Retinal pigment epithelial cell (primary cell): ENCODE data around the gene SSH2.
"Not testable (repeated sequence)": the region's sequence is repeated elsewhere in the genome, so short reads cannot be mapped to it uniquely, and the experiment has no call there.

Experiments
- DNase-seq: peaks from one replicate; pipeline ENCODE4 v3.0.0-alpha.2; 2010; ENCODE audit warnings: low read depth
- H3K4me3 ChIP-seq: 2 replicates; pipeline ENCODE4 v1.5.1; 2011; ENCODE audit warnings: mild to moderate bottlenecking, low read length, control low read depth, moderate library complexity
- CTCF ChIP-seq: conservative IDR thresholded peaks from 2 replicates; pipeline ENCODE4 v1.5.1; 2011; ENCODE audit warnings: low read depth, low read length, control low read depth, inconsistent platforms

Gene SSH2

GRCh38 chr17:29891131-29891530, 38.9 kb downstream of the SSH2 start:
- TF ChIP-seq CTCF: no peak
- DNase-seq: no peak
- no peak overlapping the region for H3K4me3 ChIP-seq

GRCh38 chr17:29885031-29885640, 44.9 kb downstream of the SSH2 start:
- DNase-seq: no peak
- TF ChIP-seq CTCF: no peak
- H3K4me3 ChIP-seq: no peak overlapping the region

- TF ChIP-seq CTCF: no peak
- no peak for DNase-seq
- H3K4me3 ChIP-seq: no peak overlapping the region
Measured at GRCh38 chr17:29883497-29883896, 46.5 kb downstream of the SSH2 start.

- no peak for TF ChIP-seq CTCF
- DNase-seq: no peak
- H3K4me3 ChIP-seq: no peak overlapping the region
Measured at GRCh38 chr17:29881256-29881655, 48.8 kb downstream of the SSH2 start.

DNA sequence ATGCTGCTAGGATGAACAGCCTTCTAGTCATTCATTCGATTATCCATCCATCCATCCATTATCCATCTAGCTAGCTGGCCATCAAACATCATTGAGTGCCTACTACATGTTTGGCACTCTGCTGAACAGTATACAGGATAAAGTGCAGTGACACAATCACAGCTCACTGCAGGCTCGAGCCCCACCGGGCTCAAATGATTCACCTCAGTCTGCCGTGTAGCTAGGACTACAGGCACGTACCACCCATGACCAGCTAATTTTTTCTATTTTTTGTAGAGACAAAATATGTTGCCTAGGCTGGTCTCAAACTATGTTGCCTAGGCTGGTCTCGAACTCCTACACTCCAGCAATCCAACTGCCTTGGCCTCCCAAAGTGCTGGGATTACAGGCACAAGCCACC, 50.0 kb downstream of the SSH2 start:
- no peak for DNase-seq
- no peak overlapping the region for H3K4me3 ChIP-seq
- no peak for TF ChIP-seq CTCF

DNA sequence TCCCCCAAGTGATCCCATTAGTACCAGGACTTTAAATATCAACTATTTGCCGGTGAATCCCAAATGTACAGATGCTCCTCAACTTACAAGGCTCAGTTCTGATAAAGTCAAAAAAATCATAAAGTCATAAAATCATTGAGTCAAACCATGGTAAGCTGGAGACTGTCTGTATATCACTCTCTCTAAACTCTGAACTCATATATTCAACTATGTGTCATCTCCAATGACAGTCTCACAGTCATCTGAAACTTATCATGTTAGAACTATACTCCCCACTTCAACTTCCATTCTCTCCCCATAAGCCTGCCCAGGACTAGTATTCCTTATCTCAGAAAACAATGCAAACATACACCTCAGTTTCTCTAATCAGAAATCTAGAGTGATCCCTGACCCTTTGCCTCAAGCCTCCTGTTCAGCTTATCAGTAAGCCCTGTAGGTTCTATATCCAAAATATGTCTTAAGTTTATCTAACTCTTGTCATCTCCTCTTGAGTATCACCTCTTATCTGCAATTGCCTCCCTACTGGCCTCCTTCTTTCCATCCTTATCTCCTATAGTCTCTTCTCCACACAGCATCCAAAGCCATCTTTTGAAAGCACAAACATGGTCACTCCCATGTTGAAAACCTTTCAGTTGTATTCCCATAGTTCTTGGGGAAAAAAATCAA, 55.0 kb downstream of the SSH2 start:
- no peak for DNase-seq
- no peak overlapping the region for H3K4me3 ChIP-seq
- TF ChIP-seq CTCF: no peak

DNA sequence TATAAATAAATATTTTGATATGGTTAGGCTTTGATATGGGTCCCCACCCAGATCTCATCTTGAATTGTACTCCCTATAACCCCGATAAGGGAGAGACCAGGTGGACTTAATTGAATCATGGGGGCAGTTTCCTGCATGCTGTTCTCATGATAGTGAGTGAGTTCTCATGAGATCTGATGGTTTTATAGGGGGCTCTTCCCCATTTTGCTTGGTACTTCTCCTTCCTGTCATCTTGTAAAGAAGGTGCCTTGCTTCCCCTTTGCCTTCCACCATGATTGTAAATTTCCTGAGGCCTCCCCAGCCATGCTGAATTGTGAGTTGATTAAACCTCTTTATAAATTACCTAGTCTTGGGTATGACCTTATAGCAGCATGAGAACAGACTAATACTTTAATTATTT, 55.7 kb downstream of the SSH2 start:
- not testable (repeated sequence) for DNase-seq, H3K4me3 ChIP-seq
